Naive thymus-derived CD8-positive, alpha-beta T cell (primary cell): ENCODE measurements around the gene JAM3. TPM values are rescaled to one million over a fixed set of nuclear protein-coding genes. Genes with fewer than 3 reads are reported as not detected.
A peak's percentile ranks its signal among the peaks of the same experiment; 100 is the strongest.

ENCODE experiments used
- ATAC-seq, 2 donors: fragments of 150-1000 bp; cut with Tn5 transposase in 1 of 2; sonication (Bioruptor Pico), chemical (Tn5 transposase) in 1 of 2; 1 replicate in 1 of 2; 2 replicates in 1 of 2; pipeline ENCODE4 v1.10.0; 2021; ENCODE audit warnings: mild to moderate bottlenecking in 2 of 2, moderate library complexity in 2 of 2
- POLR2A ChIA-PET: fragments of 350-600 bp; sonication (Branson Sonifier 250); formaldehyde crosslinking; loops from one replicate; lab custom pipeline; 2021; ENCODE audit warnings: antibody characterized with exemption; lab: Charles Lee
- DNase-seq, 10 donors: peaks; one replicate each; pipeline versions ENCODE4 v3.0.0 to v3.0.0-alpha.2; 2020 to 2022
- H3K27ac Mint-ChIP-seq, 10 donors: one replicate each; pipeline ENCODE4 v1.8.0; 2020 to 2022; ENCODE audit warnings: mild to moderate bottlenecking in 10 of 10, mixed read lengths in 10 of 10, moderate library complexity in 4 of 10, inconsistent platforms in 1 of 10
- H3K27me3 Mint-ChIP-seq, 5 donors: one replicate each; pipeline ENCODE4 v1.8.0; 2021 to 2022; ENCODE audit warnings: mixed read lengths in 5 of 5
- H3K36me3 Mint-ChIP-seq, 3 donors: one replicate each; pipeline ENCODE4 v1.8.0; 2020 to 2022; ENCODE audit warnings: mixed read lengths in 3 of 3, mild to moderate bottlenecking in 2 of 3, inconsistent platforms in 1 of 3
- H3K4me1 Mint-ChIP-seq, 4 donors: one replicate each; pipeline ENCODE4 v1.8.0; 2021 to 2022; ENCODE audit warnings: mixed read lengths in 4 of 4
- H3K4me3 Mint-ChIP-seq, 10 donors: one replicate each; pipeline ENCODE4 v1.8.0; 2020 to 2022; ENCODE audit warnings: mild to moderate bottlenecking in 10 of 10, mixed read lengths in 10 of 10, moderate library complexity in 6 of 10, inconsistent platforms in 1 of 10
- H3K9me3 Mint-ChIP-seq, 9 donors: one replicate each; pipeline ENCODE4 v1.8.0; 2020 to 2022; ENCODE audit warnings: mixed read lengths in 9 of 9, mild to moderate bottlenecking in 3 of 9, inconsistent platforms in 1 of 9, moderate library complexity in 1 of 9
- polyA plus RNA-seq, 3 donors: library from polyadenylated mRNA; unstranded; fragments of 300-500 nt; fragmentation: Illumina TruSeq; gene quantifications; one replicate each; pipeline ENCODE4 v1.2.3, GENCODE V29; 2021
- total RNA-seq, 8 experiments: library from RNA in 2 of 8; stranded (reverse) in 2 of 8; gene quantifications; one replicate each; pipeline ENCODE4 v1.2.3 and lab custom pipeline; 2021 to 2026

JAM3 gene
- 1 to 10 TPM; 8.5 to 9.1 TPM for total RNA-seq
- polyA plus RNA-seq = 1 to 10 TPM; 4.2 to 6.5 (median 4.8) TPM
- total RNA-seq (lab: John Stamatoyannopoulos, UW) = 22.0 to 35.3 (median 29.8) reads per million in 6 experiments

GRCh38 chr11:134068829-134069425 is at the start of gene JAM3:
Gene JAM3 (plus strand): TSS chr11:134069072. CDS start chr11:134069084, 12 bp downstream.
- POLR2A ChIA-PET = interaction anchor here (0.7 to 2.5 kb wide), 6 partner anchors 12 to 155 kb away, joined by 3 to 9 read pairs (median 4); partner anchors contain the start of genes NCAPD3 and VPS26B
- peaks cover 8 to 16% (median 12%) of the 10 kb centered on the region in 4 donors for H3K4me1 Mint-ChIP-seq
- no peaks in the 10 kb centered on the region for H3K9me3 Mint-ChIP-seq
- DNase-seq = peak; percentile 97 to 100 (median 98)
- no peaks in the 10 kb centered on the region for H3K36me3 Mint-ChIP-seq
- H3K27me3 Mint-ChIP-seq = peaks cover 0 to 10% (median 0%) of the 10 kb centered on the region in 5 donors
- peak; percentile 92 to 93 for ATAC-seq
- peak within 1 kb of the TSS; percentile 83 to 97 (median 94) for H3K4me3 Mint-ChIP-seq
- H3K27ac Mint-ChIP-seq = peak within 1 kb of the TSS; percentile 87 to 99 (median 96)

GRCh38 chr11:134019500-134019899 is 49.4 kb upstream of the JAM3 start:
- POLR2A ChIA-PET = interaction anchor here (2.3 kb wide), 1 partner anchor 8 kb away, joined by 7 read pairs; no protein-coding TSS in a partner anchor
- Mint-ChIP-seq H3K36me3 (no peaks in the 10 kb centered on the region), H3K27ac (peak overlapping the region in 1 of 10 donors; percentile 63), H3K4me1 (peaks cover 8 to 26% (median 12%) of the 10 kb centered on the region in 4 donors), H3K4me3 (no peak overlapping the region), H3K27me3 (peaks cover 0 to 2% (median 0%) of the 10 kb centered on the region in 5 donors), H3K9me3 (no peaks in the 10 kb centered on the region)
- DNase-seq (no peak), ATAC-seq (no peak)

- no peaks in the 10 kb centered on the region for H3K36me3 Mint-ChIP-seq
- H3K9me3 Mint-ChIP-seq = no peaks in the 10 kb centered on the region
- H3K4me3 Mint-ChIP-seq = peak overlapping the region in 4 of 10 donors; percentile 22 to 57 (median 36)
- peaks cover 8 to 34% (median 12%) of the 10 kb centered on the region in 4 donors for H3K4me1 Mint-ChIP-seq
- POLR2A ChIA-PET = interaction anchor here (1.0 to 1.7 kb wide), 3 partner anchors 12 to 17 kb away, joined by 3 to 6 read pairs (median 4); no protein-coding TSS in a partner anchor
- DNase-seq (no peak), ATAC-seq (no peak)
- peak overlapping the region in 4 of 10 donors; percentile 37 to 81 (median 44) for H3K27ac Mint-ChIP-seq
- no peaks in the 10 kb centered on the region for H3K27me3 Mint-ChIP-seq
Observed at GRCh38 chr11:134020598-134020997, 48.3 kb upstream of the JAM3 start.

DNA sequence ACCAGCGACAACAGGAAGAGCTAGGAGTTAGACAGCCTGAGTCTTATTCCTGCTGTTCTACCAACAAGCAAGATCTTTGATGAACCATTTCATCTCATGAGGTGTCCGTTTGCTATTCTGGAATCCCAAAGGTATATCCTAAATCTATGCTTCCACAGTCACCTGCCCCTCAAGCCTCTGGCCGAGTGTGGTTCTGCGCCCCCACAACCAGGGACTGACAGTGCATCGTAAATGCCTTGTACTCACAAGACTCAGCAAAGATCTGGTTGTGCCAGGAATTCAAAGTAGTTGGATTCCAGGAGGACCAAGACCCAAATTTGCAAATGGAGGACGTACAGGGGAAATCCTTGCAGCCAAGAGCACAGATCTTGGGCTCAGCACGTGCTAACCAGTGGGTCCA is 47.5 kb upstream of the JAM3 start:
- Mint-ChIP-seq H3K4me3 (no peak overlapping the region), H3K9me3 (no peaks in the 10 kb centered on the region), H3K27ac (peak overlapping the region in 5 of 10 donors; percentile 35 to 60 (median 41)), H3K4me1 (peaks cover 11 to 41% (median 17%) of the 10 kb centered on the region in 4 donors), H3K36me3 (no peaks in the 10 kb centered on the region), H3K27me3 (no peaks in the 10 kb centered on the region)
- POLR2A ChIA-PET = interaction anchor here (1.0 to 1.7 kb wide), 3 partner anchors 11 to 16 kb away, joined by 3 to 6 read pairs (median 4); no protein-coding TSS in a partner anchor
- DNase-seq (no peak), ATAC-seq (no peak)

DNA sequence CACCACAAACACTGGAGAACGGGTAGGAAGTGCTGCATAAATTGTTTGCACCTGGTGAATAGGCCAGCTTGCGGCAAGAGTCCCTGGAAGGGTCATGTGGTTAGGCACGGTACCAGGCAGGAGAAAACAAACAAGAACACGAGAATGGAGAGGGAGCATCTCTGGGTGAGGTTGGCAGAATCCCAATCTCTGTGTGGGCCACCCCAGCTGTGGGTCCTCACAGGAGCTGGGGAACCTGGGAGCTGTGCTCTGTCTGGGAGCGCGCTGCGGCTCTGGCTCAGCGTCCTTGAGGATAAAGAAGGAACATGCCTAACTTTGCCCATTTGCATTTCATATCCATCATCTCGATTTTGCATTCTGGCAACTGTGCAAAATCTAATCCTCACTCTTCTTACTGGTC is 46.1 kb upstream of the JAM3 start:
- no peaks in the 10 kb centered on the region for H3K27me3 Mint-ChIP-seq
- no peaks in the 10 kb centered on the region for H3K9me3 Mint-ChIP-seq
- POLR2A ChIA-PET = interaction anchor here (2.2 kb wide), 1 partner anchor 10 kb away, joined by 7 read pairs; no protein-coding TSS in a partner anchor
- peaks cover 23 to 55% (median 31%) of the 10 kb centered on the region in 4 donors for H3K4me1 Mint-ChIP-seq
- H3K36me3 Mint-ChIP-seq = no peaks in the 10 kb centered on the region
- H3K4me3 Mint-ChIP-seq = no peak overlapping the region
- ATAC-seq (no peak), DNase-seq (no peak)
- H3K27ac Mint-ChIP-seq = no peak overlapping the region

DNA sequence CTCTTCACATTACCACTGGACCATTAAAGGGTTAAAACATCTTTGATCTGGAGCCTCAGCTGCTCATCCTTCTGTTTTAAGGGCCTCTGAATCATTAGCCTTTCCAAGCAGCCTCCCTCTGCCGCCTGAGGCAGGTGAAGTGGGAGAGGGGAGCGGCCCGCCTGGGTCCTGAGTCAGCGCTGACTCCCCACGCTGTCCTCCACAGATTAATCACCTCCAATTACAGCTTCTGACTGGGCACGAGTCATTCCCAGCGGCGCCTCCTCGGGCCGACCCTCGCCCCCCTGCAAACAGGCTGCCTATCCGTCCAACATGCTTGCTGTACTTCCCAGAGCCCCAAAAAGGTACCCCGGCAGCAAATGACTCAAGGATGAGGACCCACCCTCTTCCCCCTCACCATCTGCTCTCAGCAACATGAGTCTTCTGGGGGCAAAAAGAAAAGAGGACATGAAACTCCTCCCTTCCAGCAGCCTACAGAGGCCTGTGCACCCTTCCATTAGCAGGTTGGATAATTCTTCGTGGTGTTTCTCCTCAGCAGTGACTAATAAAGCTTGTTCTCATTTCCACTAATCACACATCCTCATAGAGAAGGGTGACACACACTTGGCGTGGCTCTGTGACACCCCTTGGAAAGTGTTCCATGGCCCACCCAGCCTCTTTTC is 44.3 kb upstream of the JAM3 start:
- Mint-ChIP-seq H3K9me3 (no peaks in the 10 kb centered on the region), H3K4me1 (peaks cover 35 to 73% (median 48%) of the 10 kb centered on the region in 4 donors), H3K27ac (peak overlapping the region in 3 of 10 donors; percentile 39 to 71 (median 70)), H3K4me3 (no peak overlapping the region), H3K36me3 (no peaks in the 10 kb centered on the region), H3K27me3 (no peaks in the 10 kb centered on the region)
- POLR2A ChIA-PET = interaction anchor here (1.7 to 2.2 kb wide), 2 partner anchors 8 to 13 kb away, joined by 4 to 7 read pairs; no protein-coding TSS in a partner anchor
- DNase-seq = no peak
- ATAC-seq = no peak

- ATAC-seq = no peak
- Mint-ChIP-seq H3K36me3 (no peaks in the 10 kb centered on the region), H3K9me3 (no peaks in the 10 kb centered on the region), H3K27ac (peak overlapping the region in 1 of 10 donors; percentile 71), H3K4me3 (no peak overlapping the region), H3K27me3 (no peaks in the 10 kb centered on the region), H3K4me1 (peaks cover 37 to 73% (median 52%) of the 10 kb centered on the region in 4 donors)
- DNase-seq = no peak
- POLR2A ChIA-PET = interaction anchor here (1.7 to 5.9 kb wide), 2 partner anchors 13 to 14 kb away, joined by 4 to 67 read pairs; no protein-coding TSS in a partner anchor
Observed at GRCh38 chr11:134025082-134025429, 43.8 kb upstream of the JAM3 start.

GRCh38 chr11:134026655-134027343 is 42.1 kb upstream of the JAM3 start:
- DNase-seq = no peak
- H3K4me3 Mint-ChIP-seq = peak overlapping the region in 9 of 10 donors; percentile 2 to 87 (median 77)
- H3K9me3 Mint-ChIP-seq = no peaks in the 10 kb centered on the region

DNA sequence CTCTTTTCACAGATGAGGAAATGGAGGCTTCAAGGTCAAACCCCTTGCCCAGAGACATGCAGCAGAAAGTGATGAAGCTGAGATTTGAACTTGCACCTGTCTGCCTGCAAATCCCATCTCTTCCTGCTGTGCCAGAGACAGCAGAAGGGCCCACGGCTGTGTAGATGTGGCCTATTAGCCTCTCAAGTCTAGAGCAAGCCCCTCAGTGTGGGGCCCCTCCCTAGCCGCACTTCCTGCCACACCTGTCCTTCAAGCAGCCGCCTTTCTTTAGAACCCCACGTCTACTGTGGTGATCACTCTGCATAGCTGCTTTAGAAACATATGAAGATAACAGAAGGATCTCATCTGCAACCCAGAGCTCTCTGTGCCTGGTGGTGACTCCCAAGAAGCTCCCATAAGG is 41.2 kb upstream of the JAM3 start:
- DNase-seq (peak; percentile 37 to 87 (median 76)), ATAC-seq (peak; percentile 99)
- H3K4me1 Mint-ChIP-seq = peaks cover 42 to 79% (median 59%) of the 10 kb centered on the region in 4 donors
- H3K4me3 Mint-ChIP-seq = peak overlapping the region; percentile 28 to 87 (median 73)
- POLR2A ChIA-PET = interaction anchor here (1.0 to 5.9 kb wide), 10 partner anchors 9 to 198 kb away, joined by 3 to 67 read pairs (median 5); partner anchors contain the start of gene IGSF9B
- H3K27ac Mint-ChIP-seq = peak overlapping the region; percentile 84 to 99 (median 94)
- no peaks in the 10 kb centered on the region for H3K9me3 Mint-ChIP-seq
- H3K27me3 Mint-ChIP-seq = peaks cover 0 to 8% (median 0%) of the 10 kb centered on the region in 5 donors
- no peaks in the 10 kb centered on the region for H3K36me3 Mint-ChIP-seq

More at GRCh38 chr11:134026655-134027343, 42.1 kb upstream of the JAM3 start:
- Mint-ChIP-seq H3K27me3 (peaks cover 0 to 3% (median 0%) of the 10 kb centered on the region in 5 donors), H3K4me1 (peaks cover 37 to 74% (median 51%) of the 10 kb centered on the region in 4 donors), H3K27ac (peak overlapping the region; percentile 84 to 99 (median 94)), H3K36me3 (no peaks in the 10 kb centered on the region)
- no peak for ATAC-seq
- POLR2A ChIA-PET = interaction anchor here (0.8 to 5.9 kb wide), 8 partner anchors 8 to 70 kb away, joined by 3 to 67 read pairs (median 6); partner anchors contain the start of genes IGSF9B and JAM3

- H3K27ac Mint-ChIP-seq = peak overlapping the region; percentile 84 to 99 (median 94)
- H3K9me3 Mint-ChIP-seq = no peaks in the 10 kb centered on the region
- H3K4me3 Mint-ChIP-seq = peak overlapping the region in 8 of 10 donors; percentile 60 to 87 (median 78)
- H3K36me3 Mint-ChIP-seq = no peaks in the 10 kb centered on the region
- POLR2A ChIA-PET = interaction anchor here (0.9 to 5.9 kb wide), 10 partner anchors 10 to 212 kb away, joined by 3 to 67 read pairs (median 4); no protein-coding TSS in a partner anchor
- H3K27me3 Mint-ChIP-seq = peaks cover 0 to 8% (median 0%) of the 10 kb centered on the region in 5 donors
- no peak for DNase-seq
- no peak for ATAC-seq
- H3K4me1 Mint-ChIP-seq = peaks cover 49 to 84% (median 67%) of the 10 kb centered on the region in 4 donors
Observed at GRCh38 chr11:134028368-134028920, 40.4 kb upstream of the JAM3 start.

- Mint-ChIP-seq H3K4me1 (peaks cover 64 to 100% (median 89%) of the 10 kb centered on the region in 4 donors), H3K36me3 (no peaks in the 10 kb centered on the region), H3K4me3 (peak overlapping the region in 3 of 10 donors; percentile 7 to 26 (median 15)), H3K9me3 (no peaks in the 10 kb centered on the region), H3K27me3 (peaks cover 0 to 8% (median 0%) of the 10 kb centered on the region in 5 donors), H3K27ac (peak overlapping the region in 8 of 10 donors; percentile 17 to 99 (median 78))
- POLR2A ChIA-PET = interaction anchor here (5.9 kb wide), 1 partner anchor 8 kb away, joined by 67 read pairs; no protein-coding TSS in a partner anchor
- no peak for ATAC-seq
- DNase-seq = no peak
Observed at GRCh38 chr11:134030853-134031252, 38.0 kb upstream of the JAM3 start.
